Effector CD8-positive, alpha-beta T cell (primary cell): Measurements from ENCODE around the gene PHACTR1.
"Not testable (repeated sequence)": the region's sequence is repeated elsewhere in the genome, so short reads cannot be mapped to it uniquely, and the experiment has no call there.

ENCODE experiments used
- DNase-seq: peaks from one replicate; lab custom pipeline; 2025; lab: John Stamatoyannopoulos, UW

PHACTR1 gene

GRCh38 chr6:13113981-13114593, 397.5 kb downstream of the PHACTR1 start:
- DNase-seq, result no peak

- DNase-seq, result no peak
These were observed 399.6 kb downstream of the PHACTR1 start for GRCh38 chr6:13116155-13116554.

- DNase-seq, result no peak
These were observed 401.0 kb downstream of the PHACTR1 start for GRCh38 chr6:13117570-13117969.

GRCh38 chr6:13119549-13119948, 403.0 kb downstream of the PHACTR1 start:
- DNase-seq, result no peak

GRCh38 chr6:13120483-13121482, 404.2 kb downstream of the PHACTR1 start:
- DNase-seq, result no peak

DNA sequence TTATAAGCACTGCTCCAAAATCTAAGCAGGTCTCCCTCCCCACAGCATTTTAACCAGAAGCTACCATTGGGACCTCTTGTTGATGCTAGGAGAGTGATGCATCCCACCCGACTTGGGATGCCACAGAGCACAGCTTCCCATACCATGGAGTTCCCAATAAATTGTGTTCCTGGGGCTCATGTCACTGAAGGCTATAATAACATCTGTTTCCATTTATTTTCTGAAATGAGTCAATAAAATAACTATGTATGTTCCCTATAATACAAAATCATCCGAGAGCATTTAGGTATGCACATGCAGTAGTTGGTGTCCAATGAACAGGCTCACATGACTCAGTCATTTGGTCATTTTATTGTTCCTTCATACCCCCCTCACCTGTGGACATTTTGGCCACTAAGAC, 407.6 kb downstream of the PHACTR1 start:
- no peak for DNase-seq

- no peak for DNase-seq
These were observed 409.3 kb downstream of the PHACTR1 start for GRCh38 chr6:13125841-13126240.

- DNase-seq, result no peak
These were observed 415.5 kb downstream of the PHACTR1 start for GRCh38 chr6:13131935-13132661.

- not testable (repeated sequence) for DNase-seq
These were observed 417.3 kb downstream of the PHACTR1 start for GRCh38 chr6:13133894-13134293.

GRCh38 chr6:13135152-13135551, 418.6 kb downstream of the PHACTR1 start:
- no peak for DNase-seq

- DNase-seq, result no peak
These were observed 422.6 kb downstream of the PHACTR1 start for GRCh38 chr6:13139119-13139518.

DNA sequence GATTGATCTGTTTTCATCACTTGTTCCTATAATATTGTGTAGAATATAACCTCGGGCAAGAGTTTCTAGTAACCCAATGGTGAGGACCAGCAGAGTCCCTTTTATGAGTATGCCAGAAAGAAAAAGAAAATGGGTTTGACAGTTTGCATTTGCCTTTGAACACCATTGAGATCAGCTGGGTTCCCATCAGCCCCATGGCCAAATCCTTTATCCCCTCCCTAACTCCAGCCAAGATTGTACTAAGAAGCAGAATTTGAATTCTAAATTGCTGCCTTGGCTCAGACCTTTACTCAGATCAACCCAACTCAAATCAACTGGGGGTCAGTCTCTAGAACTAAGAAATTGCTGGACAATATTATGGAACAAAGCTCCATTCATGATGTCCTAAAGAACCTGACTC, 424.4 kb downstream of the PHACTR1 start:
- no peak for DNase-seq

- no peak for DNase-seq
These were observed 424.8 kb downstream of the PHACTR1 start for GRCh38 chr6:13141387-13141786.

DNA sequence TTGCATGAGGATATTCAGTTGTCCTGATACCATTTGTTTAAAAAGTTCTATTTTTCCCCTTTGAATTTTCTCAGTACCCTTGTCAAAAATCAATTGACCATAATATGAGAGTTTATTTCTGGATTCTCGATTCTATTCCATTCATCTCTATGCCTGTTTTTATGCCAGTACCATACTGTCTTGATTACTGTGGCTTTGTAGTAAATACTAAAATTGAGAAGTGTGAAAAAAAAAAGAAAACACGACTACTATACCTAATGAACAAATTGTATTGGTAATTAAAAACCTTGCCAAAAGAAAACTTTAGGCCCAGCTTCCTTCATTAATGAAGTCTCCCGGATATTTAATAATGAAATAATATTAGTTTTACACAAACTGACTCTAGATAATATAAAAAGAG, 426.0 kb downstream of the PHACTR1 start:
- no peak for DNase-seq

DNA sequence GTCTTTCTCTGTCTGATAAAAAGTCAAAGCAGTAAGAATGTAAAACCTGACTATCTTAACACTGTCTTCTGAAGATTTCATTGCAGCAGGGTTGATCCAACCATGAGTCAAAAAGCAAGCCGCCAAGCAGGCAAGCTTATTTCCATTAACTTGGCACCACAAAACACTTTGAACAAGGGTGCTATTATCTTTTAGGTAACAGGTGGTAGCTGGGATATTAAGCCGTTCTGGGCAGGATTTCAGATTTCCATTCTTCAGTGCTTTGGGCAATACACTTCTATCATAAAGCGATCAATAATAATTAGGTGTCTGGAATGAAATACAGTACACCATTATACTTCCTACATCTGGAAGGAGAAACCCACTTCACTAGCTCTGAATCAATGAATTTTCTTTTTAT, 429.9 kb downstream of the PHACTR1 start:
- no peak for DNase-seq

DNA sequence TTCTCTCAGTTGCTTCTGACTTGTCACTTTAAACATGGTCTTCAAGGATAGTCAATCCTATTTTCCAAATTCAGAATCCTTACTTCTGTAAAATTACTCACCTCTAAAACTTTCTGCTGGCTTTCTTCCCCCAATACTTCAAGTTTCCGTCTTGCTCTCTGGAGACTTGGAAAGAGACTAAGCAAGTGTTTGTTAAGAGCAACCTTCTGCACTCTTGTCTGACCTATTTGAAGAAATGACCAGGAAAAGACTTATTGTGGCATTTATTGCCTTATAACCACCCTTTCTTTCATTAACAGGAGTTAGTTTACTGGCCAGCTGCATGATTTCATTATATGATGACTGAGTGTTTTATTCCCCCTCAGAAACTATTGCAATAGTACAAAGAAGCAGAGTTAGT, 430.8 kb downstream of the PHACTR1 start:
- DNase-seq, result no peak

DNA sequence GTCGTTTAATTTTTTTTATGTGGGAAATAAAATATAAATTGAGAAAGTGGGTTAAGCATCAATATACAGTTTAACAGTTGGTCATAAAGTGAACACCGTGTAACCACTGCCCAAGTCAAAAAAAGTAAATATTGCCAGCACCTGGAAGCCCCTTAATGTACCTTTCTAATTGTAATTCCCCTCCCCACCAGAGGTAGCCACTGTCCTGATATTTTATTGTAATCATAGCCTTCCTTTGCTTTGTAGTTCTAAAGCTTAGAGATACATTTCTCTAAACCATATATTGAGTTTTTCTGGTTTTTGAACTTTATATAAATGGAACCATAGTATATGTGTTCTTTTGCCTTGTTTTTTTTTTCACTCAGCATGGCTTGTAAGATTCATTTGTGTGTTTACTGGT, 431.2 kb downstream of the PHACTR1 start:
- DNase-seq, result no peak

DNA sequence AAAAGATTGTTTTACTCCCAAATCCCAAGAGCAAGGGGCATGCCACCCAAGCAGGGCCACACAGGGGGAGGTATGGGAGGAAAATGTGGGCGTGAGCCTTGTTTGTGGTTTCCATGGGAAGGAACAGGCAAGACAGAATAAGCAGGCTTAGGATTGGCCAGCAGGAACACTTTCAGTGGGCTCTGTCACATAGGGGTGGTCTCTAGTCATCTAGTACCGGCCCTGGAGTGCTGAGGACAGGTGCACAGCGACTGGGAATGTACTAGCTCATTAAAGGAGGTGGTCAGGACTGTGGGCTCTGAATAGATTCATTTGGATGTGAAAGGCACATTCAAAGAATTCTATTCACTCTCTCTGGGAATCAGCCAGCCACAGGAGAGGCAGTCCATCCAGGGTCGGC, 436.2 kb downstream of the PHACTR1 start:
- DNase-seq, result no peak

DNA sequence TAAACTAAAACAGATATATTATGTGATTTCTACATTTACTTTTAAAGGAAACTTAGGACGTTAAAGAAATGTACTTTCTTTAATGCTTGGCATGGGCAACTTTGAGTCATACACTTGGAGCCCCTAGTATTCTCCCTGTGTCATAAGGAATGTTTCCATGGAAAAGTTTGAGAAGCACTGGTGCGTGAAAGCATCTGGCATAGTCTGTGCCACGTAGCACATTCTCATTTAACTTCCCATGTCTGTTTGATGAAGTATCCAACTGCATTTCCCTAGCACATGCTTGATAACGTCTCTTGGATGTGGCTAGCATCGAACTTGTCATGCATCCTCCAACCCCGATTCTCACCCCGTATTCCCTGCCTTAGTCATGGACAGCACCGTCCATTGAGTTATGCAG, 439.8 kb downstream of the PHACTR1 start:
- DNase-seq, result no peak

DNA sequence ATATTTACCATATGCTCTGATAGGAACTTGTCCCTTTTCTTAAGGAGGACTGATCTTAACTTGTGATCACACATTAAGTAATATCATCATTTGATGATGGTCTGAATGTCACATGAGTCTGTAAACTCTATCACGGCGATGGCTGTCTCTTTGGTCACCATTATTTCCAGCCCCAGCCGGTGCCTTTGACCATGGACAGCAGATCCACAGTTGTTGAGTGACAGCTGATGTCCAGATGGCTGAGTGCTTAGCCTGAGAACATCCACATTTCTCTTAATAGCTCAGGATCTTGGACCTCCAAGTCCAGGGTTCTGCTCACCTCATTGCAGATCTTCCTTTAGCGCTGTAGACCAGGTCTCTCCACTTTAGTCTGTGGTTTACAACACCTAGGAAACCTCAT, 440.7 kb downstream of the PHACTR1 start:
- no peak for DNase-seq

DNA sequence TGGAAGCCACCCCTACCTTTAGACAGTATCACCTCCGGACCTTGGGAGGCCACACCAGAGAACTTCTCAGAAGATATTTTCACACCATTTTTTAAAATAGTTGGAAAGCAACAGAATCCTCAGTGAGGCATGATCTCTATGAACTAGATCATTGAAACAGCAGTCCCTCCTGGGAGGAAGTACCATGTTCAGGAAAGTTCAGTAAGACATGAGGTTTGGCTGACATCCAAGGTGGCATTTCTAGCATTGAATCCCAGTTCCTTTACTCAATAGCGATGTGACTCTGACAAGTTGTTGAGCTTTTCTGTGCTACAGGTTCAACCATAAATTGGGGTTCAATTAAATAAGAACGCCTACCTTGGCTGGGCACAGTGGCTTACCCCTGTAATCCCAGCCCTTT, 442.7 kb downstream of the PHACTR1 start:
- DNase-seq, result no peak

DNA sequence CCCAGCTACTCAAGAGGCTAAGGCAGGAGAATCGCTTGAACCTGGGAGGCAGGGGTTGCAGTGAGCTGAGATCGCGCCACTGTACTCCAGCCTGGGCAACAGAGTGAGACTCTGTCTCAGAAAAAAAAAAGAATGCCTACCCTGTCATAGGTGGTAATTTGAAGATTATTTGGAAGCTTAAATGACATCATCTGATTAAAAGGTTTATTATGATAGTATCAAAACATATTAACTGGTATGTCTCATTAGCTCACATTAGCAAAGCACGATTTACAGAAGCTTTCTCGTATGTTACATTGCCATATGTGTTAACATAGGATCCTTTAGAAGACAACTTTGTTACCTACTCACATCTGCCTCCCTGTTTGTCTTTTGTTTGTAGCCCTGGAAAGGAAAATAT, 443.3 kb downstream of the PHACTR1 start:
- not testable (repeated sequence) for DNase-seq
